NCI-H526 treated with DMSO at 0.1 percent for 48 hours (cell line): ENCODE measurements around the gene CSMD2.
A peak's percentile ranks its signal among the peaks of the same experiment; 100 is the strongest.

Experiments
- DNase-seq: peaks from one replicate; lab custom pipeline; 2025; lab: John Stamatoyannopoulos, UW

Gene CSMD2

GRCh38 chr1:33753087-33753856 lies 411.8 kb downstream of the CSMD2 start:
- no peak for DNase-seq

- no peak for DNase-seq
These were observed 419.1 kb downstream of the CSMD2 start for GRCh38 chr1:33745942-33746341.

- no peak for DNase-seq
These were observed 421.6 kb downstream of the CSMD2 start for GRCh38 chr1:33743221-33743998.

- DNase-seq = no peak
These were observed 422.4 kb downstream of the CSMD2 start for GRCh38 chr1:33742663-33743062.

GRCh38 chr1:33741749-33742148 lies 423.3 kb downstream of the CSMD2 start:
- DNase-seq = no peak

GRCh38 chr1:33740040-33740744 lies 424.8 kb downstream of the CSMD2 start:
- no peak for DNase-seq

- DNase-seq = no peak
These were observed 426.1 kb downstream of the CSMD2 start for GRCh38 chr1:33738976-33739375.

- DNase-seq = no peak
These were observed 426.5 kb downstream of the CSMD2 start for GRCh38 chr1:33738536-33738935.

- no peak for DNase-seq
These were observed 428.5 kb downstream of the CSMD2 start for GRCh38 chr1:33736496-33736895.

- peak; percentile 9 for DNase-seq
These were observed 429.4 kb downstream of the CSMD2 start for GRCh38 chr1:33735624-33736023.

GRCh38 chr1:33727310-33727709 lies 437.7 kb downstream of the CSMD2 start:
- no peak for DNase-seq

GRCh38 chr1:33726274-33726804 lies 438.7 kb downstream of the CSMD2 start:
- DNase-seq = no peak

- no peak for DNase-seq
These were observed 439.4 kb downstream of the CSMD2 start for GRCh38 chr1:33725556-33726160.

- DNase-seq = no peak
These were observed 440.0 kb downstream of the CSMD2 start for GRCh38 chr1:33725037-33725436.

GRCh38 chr1:33724348-33724747 lies 440.7 kb downstream of the CSMD2 start:
- no peak for DNase-seq

GRCh38 chr1:33723251-33723650 lies 441.8 kb downstream of the CSMD2 start:
- DNase-seq = no peak

GRCh38 chr1:33721301-33721815 lies 443.7 kb downstream of the CSMD2 start:
- DNase-seq = no peak

GRCh38 chr1:33719771-33720670 lies 445.0 kb downstream of the CSMD2 start:
- DNase-seq = no peak

GRCh38 chr1:33719326-33719725 lies 445.7 kb downstream of the CSMD2 start:
- no peak for DNase-seq

GRCh38 chr1:33718186-33718585 lies 446.8 kb downstream of the CSMD2 start:
- DNase-seq = no peak
